Skeletal muscle tissue (tissue), 4 donors: ENCODE measurements around the gene TMEM167A. TPM values are rescaled to one million over a fixed set of nuclear protein-coding genes. Genes with fewer than 3 reads are reported as not detected.

Source experiments
- H3K27ac ChIP-seq: one replicate; pipeline ENCODE4 v1.7.0; 2013; ENCODE audit warnings: mild to moderate bottlenecking, low read depth, low read length, inconsistent platforms
- H3K27me3 ChIP-seq, 3 donors: one replicate each; pipeline ENCODE4 v1.7.0; 2013; ENCODE audit warnings: low read length in 3 of 3; ENCODE audit not compliant: control insufficient read depth in 3 of 3, insufficient read depth in 3 of 3
- H3K36me3 ChIP-seq, 3 donors: one replicate each; pipeline ENCODE4 v1.7.0; 2013; ENCODE audit warnings: low read length in 3 of 3; ENCODE audit not compliant: control insufficient read depth in 3 of 3, insufficient read depth in 3 of 3
- H3K4me1 ChIP-seq, 3 donors: one replicate each; pipeline ENCODE4 v1.7.0; 2013; ENCODE audit warnings: low read length in 3 of 3, mild to moderate bottlenecking in 3 of 3; ENCODE audit not compliant: control insufficient read depth in 3 of 3, insufficient read depth in 3 of 3
- H3K4me3 ChIP-seq, 3 donors: one replicate each; pipeline ENCODE4 v1.7.0; 2013; ENCODE audit warnings: low read length in 3 of 3
- H3K9ac ChIP-seq, 3 donors: one replicate each; pipeline ENCODE4 v1.7.0; 2013; ENCODE audit warnings: low read length in 3 of 3, mild to moderate bottlenecking in 3 of 3, moderate library complexity in 2 of 3, low read depth in 1 of 3
- H3K9me3 ChIP-seq, 3 donors: one replicate each; pipeline ENCODE4 v1.7.0; 2013; ENCODE audit warnings: low read length in 3 of 3; ENCODE audit not compliant: control insufficient read depth in 3 of 3
- total RNA-seq: library from RNA; depleted of rRNA; stranded (reverse); fragments of >200 nt; gene quantifications from one replicate; pipeline ENCODE4 v1.2.3, GENCODE V29; 2014
- donor health status: Osteomylitis.

Gene TMEM167A
- 44.9 TPM for total RNA-seq

- H3K27me3 ChIP-seq = no peaks in the 10 kb centered on the region
- H3K9me3 ChIP-seq = no peaks in the 10 kb centered on the region
- peak within 1 kb of the TSS; percentile 85 to 96 (median 87) for H3K4me3 ChIP-seq
- no peaks in the 10 kb centered on the region for H3K36me3 ChIP-seq
- H3K4me1 ChIP-seq = peaks cover 10 to 24% (median 19%) of the 10 kb centered on the region in 3 donors
- H3K27ac ChIP-seq = peak within 1 kb of the TSS; percentile 67
- H3K9ac ChIP-seq = peak within 1 kb of the TSS; percentile 82 to 88 (median 85)
Observed at GRCh38 chr5:83076742-83077661, at the start of gene TMEM167A, which contains the start of gene XRCC4. Gene TMEM167A (minus strand): TSS chr5:83077394. CDS start chr5:83077323, 71 bp downstream. Gene XRCC4 (plus strand): TSS chr5:83077547. CDS start chr5:83104920, 27,373 bp downstream.

GRCh38 chr5:83126501-83126900, 49.3 kb upstream of the TMEM167A start:
- Histone ChIP-seq H3K9ac (no peak overlapping the region), H3K27ac (no peak overlapping the region), H3K27me3 (no peaks in the 10 kb centered on the region)

GRCh38 chr5:83125560-83125959, 48.4 kb upstream of the TMEM167A start:
- no peaks in the 10 kb centered on the region for H3K36me3 ChIP-seq
- no peaks in the 10 kb centered on the region for H3K27me3 ChIP-seq
- no peaks in the 10 kb centered on the region for H3K9me3 ChIP-seq
- no peak overlapping the region for H3K27ac ChIP-seq
- H3K9ac ChIP-seq = no peak overlapping the region
- no peaks in the 10 kb centered on the region for H3K4me1 ChIP-seq
- H3K4me3 ChIP-seq = no peak overlapping the region

More at GRCh38 chr5:83126501-83126900, 49.3 kb upstream of the TMEM167A start:
- Histone ChIP-seq H3K9me3 (no peaks in the 10 kb centered on the region), H3K4me3 (no peak overlapping the region), H3K36me3 (no peaks in the 10 kb centered on the region), H3K4me1 (no peaks in the 10 kb centered on the region)

- H3K4me3 ChIP-seq = no peak overlapping the region
- H3K4me1 ChIP-seq = no peaks in the 10 kb centered on the region
- H3K27ac ChIP-seq = no peak overlapping the region
- H3K27me3 ChIP-seq = no peaks in the 10 kb centered on the region
- no peaks in the 10 kb centered on the region for H3K36me3 ChIP-seq
- no peaks in the 10 kb centered on the region for H3K9me3 ChIP-seq
- no peak overlapping the region for H3K9ac ChIP-seq
Observed at GRCh38 chr5:83124593-83124992, 47.4 kb upstream of the TMEM167A start.

- H3K9me3 ChIP-seq = peaks cover 0 to 4% (median 3%) of the 10 kb centered on the region in 3 donors
- no peaks in the 10 kb centered on the region for H3K27me3 ChIP-seq
- no peak overlapping the region for H3K9ac ChIP-seq
- H3K27ac ChIP-seq = no peak overlapping the region
- no peak overlapping the region for H3K4me3 ChIP-seq
- H3K36me3 ChIP-seq = no peaks in the 10 kb centered on the region
- H3K4me1 ChIP-seq = no peaks in the 10 kb centered on the region
Observed at GRCh38 chr5:83118976-83119375, 41.8 kb upstream of the TMEM167A start.

- Histone ChIP-seq H3K27ac (no peak overlapping the region), H3K36me3 (no peaks in the 10 kb centered on the region), H3K4me1 (no peaks in the 10 kb centered on the region), H3K9me3 (peaks cover 0 to 4% (median 3%) of the 10 kb centered on the region in 3 donors), H3K9ac (no peak overlapping the region), H3K27me3 (no peaks in the 10 kb centered on the region), H3K4me3 (no peak overlapping the region)
Observed at GRCh38 chr5:83118471-83118870, 41.3 kb upstream of the TMEM167A start.

GRCh38 chr5:83115816-83116215, 38.6 kb upstream of the TMEM167A start:
- Histone ChIP-seq H3K4me3 (no peak overlapping the region), H3K27ac (no peak overlapping the region), H3K27me3 (no peaks in the 10 kb centered on the region), H3K9ac (no peak overlapping the region), H3K36me3 (no peaks in the 10 kb centered on the region), H3K9me3 (peaks cover 0 to 4% (median 3%) of the 10 kb centered on the region in 3 donors), H3K4me1 (no peaks in the 10 kb centered on the region)

GRCh38 chr5:83109380-83109779, 32.2 kb upstream of the TMEM167A start:
- H3K27me3 ChIP-seq = no peaks in the 10 kb centered on the region
- no peaks in the 10 kb centered on the region for H3K9me3 ChIP-seq
- no peak overlapping the region for H3K9ac ChIP-seq
- no peaks in the 10 kb centered on the region for H3K36me3 ChIP-seq
- no peak overlapping the region for H3K4me3 ChIP-seq
- H3K4me1 ChIP-seq = no peaks in the 10 kb centered on the region
- no peak overlapping the region for H3K27ac ChIP-seq

GRCh38 chr5:83107692-83108420, 30.7 kb upstream of the TMEM167A start:
- Histone ChIP-seq H3K27ac (no peak overlapping the region), H3K4me3 (no peak overlapping the region), H3K9me3 (no peaks in the 10 kb centered on the region), H3K36me3 (no peaks in the 10 kb centered on the region), H3K27me3 (no peaks in the 10 kb centered on the region), H3K4me1 (no peaks in the 10 kb centered on the region), H3K9ac (no peak overlapping the region)

- H3K27ac ChIP-seq = no peak overlapping the region
- H3K9me3 ChIP-seq = no peaks in the 10 kb centered on the region
- H3K36me3 ChIP-seq = no peaks in the 10 kb centered on the region
- no peaks in the 10 kb centered on the region for H3K4me1 ChIP-seq
- H3K27me3 ChIP-seq = no peaks in the 10 kb centered on the region
- no peak overlapping the region for H3K4me3 ChIP-seq
- H3K9ac ChIP-seq = no peak overlapping the region
Observed at GRCh38 chr5:83104021-83104420, 26.8 kb upstream of the TMEM167A start.
